IPS-18a (cell line): Measurements from ENCODE around the gene DUS3L.
A peak's percentile ranks its signal among the peaks of the same experiment; 100 is the strongest.

ENCODE experiments used
- H3K27ac ChIP-seq: one replicate; pipeline ENCODE4 v1.5.1; 2013; ENCODE audit warnings: low read length
- H3K27me3 ChIP-seq: one replicate; pipeline ENCODE4 v1.6.1; 2013; ENCODE audit warnings: mild to moderate bottlenecking, low read length; ENCODE audit not compliant: control insufficient read depth, insufficient read depth
- H3K36me3 ChIP-seq: one replicate; pipeline ENCODE4 v1.6.1; 2013; ENCODE audit warnings: low read depth, low read length; ENCODE audit not compliant: control insufficient read depth
- H3K4me1 ChIP-seq: one replicate; pipeline ENCODE4 v1.6.1; 2013; ENCODE audit warnings: low read depth, low read length; ENCODE audit not compliant: control insufficient read depth
- H3K4me3 ChIP-seq: one replicate; pipeline ENCODE4 v1.5.1; 2013; ENCODE audit warnings: low read length
- H3K9ac ChIP-seq: one replicate; pipeline ENCODE4 v1.6.1; 2013; ENCODE audit warnings: mild to moderate bottlenecking, low read length, moderate library complexity
- H3K9me3 ChIP-seq: one replicate; pipeline ENCODE4 v1.6.1; 2013; ENCODE audit warnings: low read depth, low read length; ENCODE audit not compliant: control insufficient read depth

DUS3L gene

GRCh38 chr19:5818594-5818993 is 27.6 kb upstream of the DUS3L start:
- no peak overlapping the region for H3K4me3 ChIP-seq
- no peak overlapping the region for H3K9ac ChIP-seq
- no peak overlapping the region for H3K27ac ChIP-seq
- no peaks in the 10 kb centered on the region for H3K36me3 ChIP-seq
- H3K27me3 ChIP-seq = no peaks in the 10 kb centered on the region
- no peaks in the 10 kb centered on the region for H3K4me1 ChIP-seq
- H3K9me3 ChIP-seq = no peaks in the 10 kb centered on the region

GRCh38 chr19:5817218-5817617 is 26.3 kb upstream of the DUS3L start:
- Histone ChIP-seq H3K27me3 (no peaks in the 10 kb centered on the region), H3K9me3 (no peaks in the 10 kb centered on the region), H3K36me3 (no peaks in the 10 kb centered on the region), H3K27ac (no peak overlapping the region), H3K9ac (no peak overlapping the region), H3K4me3 (no peak overlapping the region), H3K4me1 (no peaks in the 10 kb centered on the region)

DNA sequence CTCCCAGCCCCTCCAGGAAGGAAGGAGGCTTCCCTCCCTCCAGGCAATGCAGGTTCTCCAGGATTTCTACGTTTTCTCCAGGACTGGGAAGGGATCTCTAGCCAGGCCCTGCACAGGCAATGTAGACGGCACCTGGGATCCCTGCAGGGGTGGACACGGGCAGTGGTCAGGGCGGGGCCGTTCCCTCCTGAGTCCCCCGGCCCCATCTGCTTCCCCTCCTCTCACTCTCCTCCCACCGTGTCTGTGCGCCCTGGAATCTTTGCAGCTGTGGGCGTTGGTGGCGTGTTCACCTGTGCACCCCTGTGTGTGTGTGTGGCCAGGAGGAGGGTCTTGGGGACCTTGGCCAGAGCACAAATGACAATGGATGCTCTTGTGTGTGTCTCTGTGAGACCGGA is 23.9 kb upstream of the DUS3L start:
- no peak overlapping the region for H3K27ac ChIP-seq
- no peaks in the 10 kb centered on the region for H3K36me3 ChIP-seq
- no peak overlapping the region for H3K4me3 ChIP-seq
- no peak overlapping the region for H3K9ac ChIP-seq
- H3K27me3 ChIP-seq = no peaks in the 10 kb centered on the region
- no peaks in the 10 kb centered on the region for H3K9me3 ChIP-seq
- H3K4me1 ChIP-seq = no peaks in the 10 kb centered on the region

DNA sequence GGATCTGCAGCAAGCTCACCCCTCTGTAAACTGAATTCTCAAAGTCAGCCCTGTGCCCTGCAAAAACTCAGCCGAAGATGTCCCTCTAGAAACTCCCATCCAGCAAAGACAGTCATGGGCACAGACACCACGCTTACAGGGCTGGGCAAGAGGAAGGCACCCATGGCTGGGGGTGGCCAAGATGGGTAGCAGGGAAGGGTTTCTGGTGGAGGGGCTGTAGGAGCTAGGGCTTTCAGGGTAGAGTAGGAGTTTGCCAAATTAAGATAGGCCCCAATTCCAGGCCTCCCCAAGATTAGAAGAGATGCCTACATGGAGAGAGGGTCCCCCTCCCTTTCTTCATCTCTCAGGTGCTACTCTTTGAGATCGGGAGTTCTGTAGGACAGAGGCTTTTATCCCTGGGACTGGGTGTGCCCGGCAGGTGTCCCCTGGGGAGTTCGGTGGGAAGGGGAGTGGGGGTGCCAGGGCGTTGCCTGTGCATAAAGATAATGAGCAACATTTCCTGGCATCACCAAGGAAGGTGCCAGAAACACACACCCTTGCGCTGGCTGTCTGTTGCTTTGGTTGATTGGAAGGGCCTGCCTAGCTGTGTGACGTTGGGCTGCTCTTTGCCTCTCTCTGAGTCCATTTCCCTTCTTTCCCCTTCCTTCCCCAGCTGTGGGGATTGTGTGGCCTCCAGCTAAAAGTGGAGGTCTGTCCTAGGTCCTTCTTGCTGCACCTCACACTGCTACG is 23.3 kb upstream of the DUS3L start:
- no peaks in the 10 kb centered on the region for H3K4me1 ChIP-seq
- H3K9me3 ChIP-seq = no peaks in the 10 kb centered on the region
- H3K27me3 ChIP-seq = no peaks in the 10 kb centered on the region
- H3K27ac ChIP-seq = no peak overlapping the region
- H3K9ac ChIP-seq = no peak overlapping the region
- no peaks in the 10 kb centered on the region for H3K36me3 ChIP-seq
- H3K4me3 ChIP-seq = no peak overlapping the region

GRCh38 chr19:5811117-5811516 is 20.2 kb upstream of the DUS3L start:
- Histone ChIP-seq H3K27ac (no peak overlapping the region), H3K36me3 (no peaks in the 10 kb centered on the region), H3K27me3 (no peaks in the 10 kb centered on the region), H3K4me3 (no peak overlapping the region), H3K9me3 (no peaks in the 10 kb centered on the region), H3K4me1 (no peaks in the 10 kb centered on the region), H3K9ac (no peak overlapping the region)

GRCh38 chr19:5809469-5809868 is 18.5 kb upstream of the DUS3L start:
- H3K36me3 ChIP-seq = no peaks in the 10 kb centered on the region
- no peak overlapping the region for H3K9ac ChIP-seq
- no peak overlapping the region for H3K4me3 ChIP-seq
- H3K27me3 ChIP-seq = peaks cover 6% of the 10 kb centered on the region
- H3K9me3 ChIP-seq = no peaks in the 10 kb centered on the region
- H3K4me1 ChIP-seq = no peaks in the 10 kb centered on the region
- no peak overlapping the region for H3K27ac ChIP-seq

DNA sequence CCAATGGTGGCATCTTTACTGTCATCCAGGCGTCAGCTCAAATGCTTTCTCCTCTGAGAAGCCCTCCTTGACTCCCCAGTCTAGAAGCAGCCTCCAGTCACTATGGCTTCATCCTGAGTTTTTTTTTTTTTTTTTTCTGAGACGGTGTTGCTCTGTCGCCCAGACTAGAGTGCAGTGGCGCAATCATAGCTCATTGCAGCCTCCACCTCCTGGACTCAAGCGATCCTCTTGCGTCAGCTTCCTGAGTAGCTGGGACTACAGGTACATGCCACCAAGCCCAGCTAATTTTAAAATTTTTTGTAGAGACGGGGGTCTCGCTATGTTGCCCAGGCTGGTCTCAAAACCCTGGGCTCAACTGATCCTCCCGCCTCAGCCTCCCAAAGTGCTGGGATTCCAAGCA is 18.1 kb upstream of the DUS3L start:
- Histone ChIP-seq H3K27ac (no peak overlapping the region), H3K36me3 (no peaks in the 10 kb centered on the region), H3K27me3 (peaks cover 9% of the 10 kb centered on the region), H3K9me3 (no peaks in the 10 kb centered on the region), H3K4me3 (no peak overlapping the region), H3K9ac (no peak overlapping the region), H3K4me1 (peaks cover 3% of the 10 kb centered on the region)

DNA sequence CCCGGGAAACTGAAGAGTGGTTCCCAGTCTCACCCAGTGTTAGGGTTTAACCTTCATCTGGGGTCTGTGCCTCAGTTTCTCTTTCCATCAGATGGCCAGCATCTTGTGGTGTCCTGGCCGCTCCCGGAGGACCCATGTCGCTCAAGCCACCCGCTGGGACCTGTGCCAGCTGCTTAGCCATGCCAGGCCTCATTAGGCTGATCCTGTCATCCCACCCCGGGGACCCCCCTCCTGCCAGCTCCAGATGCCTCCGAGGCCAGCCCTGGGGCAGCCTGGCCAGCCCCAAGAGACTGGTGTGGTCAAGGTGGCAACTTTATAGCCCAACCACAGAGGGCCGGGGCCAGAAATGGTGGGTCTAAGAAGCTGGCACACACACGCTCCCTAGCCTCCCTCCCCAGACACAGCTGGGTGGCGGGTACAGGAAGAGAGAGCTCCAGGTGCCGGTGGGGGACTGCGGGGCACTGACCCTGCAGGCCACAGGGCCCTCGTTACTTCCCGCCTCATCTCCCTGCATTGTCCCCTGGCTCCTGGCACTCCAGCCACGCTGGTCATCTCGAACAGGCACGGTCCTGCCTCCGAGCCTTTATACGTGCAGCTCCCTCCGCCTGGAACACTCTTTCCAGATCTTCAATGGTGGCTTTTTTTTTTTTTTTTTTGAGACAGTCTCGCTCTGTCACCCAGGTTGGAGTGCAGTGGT is 17.3 kb upstream of the DUS3L start:
- no peaks in the 10 kb centered on the region for H3K9me3 ChIP-seq
- no peak overlapping the region for H3K27ac ChIP-seq
- no peak overlapping the region for H3K9ac ChIP-seq
- H3K27me3 ChIP-seq = peaks cover 13% of the 10 kb centered on the region
- H3K4me1 ChIP-seq = peaks cover 3% of the 10 kb centered on the region
- H3K4me3 ChIP-seq = no peak overlapping the region
- H3K36me3 ChIP-seq = no peaks in the 10 kb centered on the region

DNA sequence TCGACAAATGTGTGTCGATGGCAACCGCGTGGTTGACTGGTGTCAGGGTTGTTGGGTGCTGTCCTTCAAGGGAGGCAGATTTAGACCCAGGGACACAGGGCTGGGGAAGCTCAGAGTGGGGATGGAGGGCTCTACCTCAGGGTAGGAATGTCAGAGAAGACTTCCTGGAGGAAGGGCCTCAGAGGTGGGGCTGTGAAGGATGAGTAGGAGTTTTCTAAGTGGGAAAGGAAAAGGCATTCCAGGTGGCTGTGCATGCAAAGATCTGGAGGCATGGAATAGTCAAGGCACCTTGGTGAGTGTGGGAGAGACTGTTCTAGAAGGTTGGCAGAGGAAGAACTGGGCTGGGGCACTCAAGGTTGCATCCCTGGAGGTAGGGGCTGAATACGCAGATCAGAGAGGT is 15.9 kb upstream of the DUS3L start:
- Histone ChIP-seq H3K4me1 (peaks cover 3% of the 10 kb centered on the region), H3K4me3 (no peak overlapping the region), H3K27ac (no peak overlapping the region), H3K27me3 (peaks cover 22% of the 10 kb centered on the region), H3K9ac (no peak overlapping the region), H3K9me3 (no peaks in the 10 kb centered on the region), H3K36me3 (no peaks in the 10 kb centered on the region)

- H3K4me1 ChIP-seq = peaks cover 3% of the 10 kb centered on the region
- H3K27ac ChIP-seq = no peak overlapping the region
- H3K9me3 ChIP-seq = no peaks in the 10 kb centered on the region
- H3K9ac ChIP-seq = peak overlapping the region; percentile 28
- H3K27me3 ChIP-seq = peaks cover 22% of the 10 kb centered on the region
- no peaks in the 10 kb centered on the region for H3K36me3 ChIP-seq
- H3K4me3 ChIP-seq = peak overlapping the region; percentile 45
Measured at GRCh38 chr19:5806133-5806489, 15.1 kb upstream of the DUS3L start.

DNA sequence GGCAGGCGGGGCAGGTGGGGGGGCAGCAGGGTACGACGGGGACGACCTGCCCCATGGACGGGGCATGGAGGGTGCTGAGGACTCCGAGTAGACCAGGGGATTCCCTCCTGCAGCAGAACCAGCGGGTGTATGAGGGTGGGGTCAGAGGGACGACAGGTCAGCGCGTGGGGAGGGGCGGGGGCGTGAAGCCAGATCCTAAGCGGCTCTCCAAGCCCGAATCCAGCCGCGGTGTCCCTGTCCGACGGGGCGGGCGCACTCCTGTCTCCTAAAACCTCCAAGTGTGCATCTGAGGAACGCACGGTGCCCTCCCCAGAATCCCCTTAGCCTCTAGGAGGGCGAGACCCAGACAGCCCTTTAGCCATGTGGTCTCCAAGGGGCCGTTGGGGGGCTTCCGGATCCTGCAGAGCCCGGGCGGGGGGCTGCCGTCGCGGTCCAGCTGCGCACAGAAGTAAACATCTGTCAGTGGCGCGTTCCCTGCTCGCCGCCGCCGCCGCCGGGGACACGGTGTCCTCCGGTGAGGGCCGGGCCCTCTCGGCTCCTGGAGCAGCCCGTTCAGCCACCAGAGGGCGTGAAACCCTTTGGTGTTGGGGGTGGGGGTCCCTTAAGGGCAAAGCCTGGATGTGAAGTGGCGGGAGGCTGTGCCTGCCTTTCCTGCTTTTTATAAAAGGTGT is 14.6 kb upstream of the DUS3L start:
- Histone ChIP-seq H3K9ac (peak overlapping the region; percentile 28), H3K4me1 (peaks cover 3% of the 10 kb centered on the region), H3K27me3 (peaks cover 22% of the 10 kb centered on the region), H3K4me3 (peak overlapping the region; percentile 45), H3K27ac (no peak overlapping the region), H3K36me3 (no peaks in the 10 kb centered on the region), H3K9me3 (no peaks in the 10 kb centered on the region)
